Activated CD8-positive, alpha-beta memory T cell treated with anti-CD3 and anti-CD28 coated beads, Interleukin-2, amount 50 U/mL, for 4 hours (primary cell): Measurements from ENCODE around the gene SURF1.
"Not testable (repeated sequence)": the region's sequence is repeated elsewhere in the genome, so short reads cannot be mapped to it uniquely, and the experiment has no call there.

ENCODE experiments used
- DNase-seq: peaks from one replicate; pipeline ENCODE4 v3.0.0-alpha.2; 2020

SURF1 gene

DNA sequence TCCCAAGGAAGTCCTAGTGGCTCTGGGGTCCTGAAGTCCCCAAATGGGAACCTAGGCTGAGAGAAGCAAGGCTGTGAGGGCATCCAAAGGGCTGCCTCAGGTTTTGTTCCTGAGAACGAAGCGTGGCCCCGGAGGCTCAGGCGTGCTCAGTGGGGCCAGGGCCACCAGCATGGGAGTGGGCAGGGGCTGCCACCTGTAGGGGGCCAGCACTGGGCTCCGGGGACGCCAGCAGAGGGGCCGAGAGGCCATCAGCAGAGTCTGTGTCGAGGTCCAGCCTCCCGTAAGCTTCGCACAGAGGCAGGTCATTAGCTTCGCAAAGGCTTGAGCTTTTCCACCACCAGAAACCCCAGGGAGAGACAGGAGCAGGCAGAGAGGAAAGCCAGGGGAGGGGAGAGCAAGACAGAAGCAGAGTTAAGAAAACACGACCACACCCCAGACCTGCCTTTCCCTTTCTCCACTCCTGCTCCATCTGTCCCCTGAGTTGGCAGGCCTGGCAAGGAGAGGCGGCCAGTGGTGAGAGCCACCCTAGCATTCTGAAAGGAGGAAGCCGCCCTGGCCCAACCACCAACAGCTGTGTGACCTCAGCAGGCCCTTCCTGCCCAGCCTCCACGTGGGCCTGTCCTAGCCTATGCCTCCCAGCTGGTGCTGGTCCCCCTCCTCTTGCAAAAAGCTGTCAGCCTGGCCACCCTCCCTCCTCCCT, 14.8 kb downstream of the SURF1 start:
- no peak for DNase-seq

GRCh38 chr9:133340916-133341315, 15.4 kb downstream of the SURF1 start:
- DNase-seq: no peak

GRCh38 chr9:133340256-133340655, 16.0 kb downstream of the SURF1 start:
- no peak for DNase-seq

DNA sequence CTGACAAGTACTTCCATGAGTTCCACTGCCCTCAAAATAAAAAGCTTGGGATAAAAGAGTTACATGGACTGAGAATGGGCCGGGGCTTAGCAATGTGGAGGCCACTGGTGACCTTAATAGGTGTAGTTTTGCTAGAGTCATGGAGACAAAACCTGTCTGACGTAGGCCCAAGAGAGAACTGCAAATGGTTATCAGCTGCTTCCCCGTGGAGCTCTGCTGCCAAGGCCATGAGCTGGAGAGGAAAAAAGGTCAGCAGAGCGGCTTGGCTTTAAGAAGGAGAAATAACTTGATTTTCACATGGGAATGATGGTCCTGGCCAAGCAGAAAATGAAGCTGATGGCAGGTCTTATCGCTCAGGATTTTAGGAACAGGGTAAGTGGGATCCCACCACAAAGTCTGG, 16.6 kb downstream of the SURF1 start:
- no peak for DNase-seq

DNA sequence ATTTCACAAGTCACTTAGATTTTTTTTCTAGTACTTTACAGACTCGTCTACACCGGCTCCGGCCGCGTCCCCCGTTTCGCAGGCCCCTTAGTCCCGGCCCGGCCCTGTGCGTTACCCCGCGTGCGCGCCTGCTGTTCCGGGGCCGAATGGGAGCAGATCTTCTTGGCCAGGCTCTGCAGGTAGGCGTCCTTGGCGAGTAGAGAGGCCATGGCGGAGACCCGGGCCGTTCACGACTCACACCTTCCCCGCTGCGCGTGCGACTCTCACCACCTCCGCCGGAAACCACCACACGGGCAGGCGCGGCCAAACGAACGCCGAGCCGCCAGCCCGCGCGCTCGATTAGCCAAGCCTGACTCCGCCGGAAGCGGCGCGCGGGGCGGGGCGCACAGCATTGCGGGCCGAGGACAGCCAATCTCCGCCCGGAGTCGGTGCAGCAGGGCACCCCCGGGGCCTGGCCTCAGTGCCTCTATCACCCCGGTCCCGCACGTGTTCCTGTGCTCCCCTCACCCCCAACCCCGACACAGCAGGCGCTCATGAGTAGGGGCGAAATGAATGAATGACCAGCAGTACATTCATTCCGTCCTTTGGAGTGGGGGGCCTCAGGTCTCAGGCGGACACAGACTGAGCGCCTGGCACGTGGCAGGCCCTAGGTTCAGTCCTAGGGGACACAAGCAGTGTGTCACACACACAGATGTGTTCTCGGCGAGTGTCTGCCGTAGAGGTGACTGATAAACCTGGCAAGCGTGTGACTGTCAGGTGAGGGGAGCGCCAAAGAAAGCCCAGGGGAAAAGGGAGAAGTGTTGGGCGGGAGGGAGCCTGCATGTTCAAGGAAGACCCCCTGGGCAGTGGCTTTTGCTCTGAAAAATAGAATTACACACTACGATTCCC, 20.1 kb downstream of the SURF1 start, which contains the start of gene SURF6:
Gene SURF6 (minus strand): TSS at position 265 of the 888 bp plus-strand sequence. CDS start 56 bp downstream, at position 209.
- DNase-seq: peak; percentile 94

DNA sequence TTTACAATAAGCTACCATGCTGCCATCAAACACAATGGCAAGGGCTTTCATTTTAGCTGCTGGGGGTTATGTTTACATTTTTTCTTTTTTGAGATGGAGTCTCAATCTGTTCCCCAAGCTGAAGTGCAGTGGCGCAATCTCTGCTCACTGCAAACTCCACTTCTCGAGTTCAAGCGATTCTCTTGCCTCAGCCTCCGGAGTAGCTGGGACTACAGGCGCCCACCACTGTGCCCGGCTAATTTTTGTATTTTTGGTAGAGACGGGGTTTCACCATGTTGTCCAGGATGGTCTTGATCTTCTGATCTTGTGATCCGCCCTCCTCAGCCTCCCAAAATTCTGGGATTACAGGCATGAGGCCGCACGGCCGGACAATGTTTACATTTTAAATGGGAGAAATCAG, 21.4 kb downstream of the SURF1 start:
- not testable (repeated sequence) for DNase-seq

DNA sequence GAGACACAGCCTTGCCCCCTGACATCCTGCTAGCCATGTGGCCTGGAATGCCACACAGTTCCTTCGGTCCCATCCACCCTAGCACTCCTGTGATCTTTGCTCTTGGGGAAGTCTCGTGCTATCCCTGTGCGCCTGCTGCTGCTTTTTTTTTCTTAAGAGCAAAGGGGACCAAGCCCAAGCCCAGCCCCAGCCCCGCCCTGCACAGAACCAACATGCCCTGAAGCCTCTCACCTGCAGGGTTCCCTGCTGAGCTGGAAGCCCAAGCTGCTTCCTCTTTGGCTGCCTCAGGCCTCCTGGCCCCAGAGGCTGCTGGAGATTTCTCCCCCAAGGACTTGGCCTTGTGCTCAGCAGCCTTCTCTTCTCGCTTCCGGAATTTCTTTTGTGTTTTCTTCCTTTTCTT, 22.1 kb downstream of the SURF1 start:
- peak; percentile 10 for DNase-seq

- peak; percentile 13 for DNase-seq
Measured at GRCh38 chr9:133333566-133333965, 22.7 kb downstream of the SURF1 start.

DNA sequence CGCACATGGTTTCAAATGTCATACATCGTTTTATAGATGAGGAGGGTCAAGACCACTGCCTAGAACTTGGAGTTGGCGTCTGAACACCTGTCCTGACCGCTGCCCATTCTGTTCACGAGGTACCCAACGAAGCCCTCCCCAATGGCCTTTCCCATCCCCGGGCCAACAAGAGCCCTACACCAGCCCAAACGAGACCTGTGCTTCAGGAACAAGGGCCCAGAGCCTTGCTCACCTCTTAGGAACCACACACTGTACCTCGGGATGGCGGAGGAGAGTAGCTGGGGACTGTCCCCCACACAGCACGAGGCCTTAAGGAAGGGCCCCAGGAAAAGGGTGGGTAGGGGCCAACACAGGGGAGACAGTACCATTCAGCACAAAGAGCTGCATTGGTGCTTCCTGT, 23.3 kb downstream of the SURF1 start:
- no peak for DNase-seq

DNA sequence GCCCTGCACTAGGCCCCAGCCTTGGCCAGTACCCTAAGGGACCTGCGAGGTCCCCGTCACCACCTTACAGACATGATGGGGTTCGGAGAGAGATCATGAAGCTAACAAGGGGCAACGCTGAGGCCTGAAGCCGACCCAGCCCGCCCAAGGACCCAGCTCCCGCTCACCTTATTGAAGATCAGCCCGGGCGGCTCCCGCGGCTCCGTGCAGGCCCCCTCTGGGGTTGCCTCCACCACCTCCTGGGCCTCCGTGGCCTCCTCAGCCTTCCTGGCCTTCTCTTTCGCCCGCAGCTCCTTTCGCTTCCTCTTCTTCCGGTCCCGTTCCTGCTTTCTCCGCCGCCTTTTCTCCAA, 23.9 kb downstream of the SURF1 start:
- DNase-seq: no peak

GRCh38 chr9:133331641-133332380, 24.5 kb downstream of the SURF1 start:
- DNase-seq: no peak

- DNase-seq: no peak
Measured at GRCh38 chr9:133331221-133331620, 25.1 kb downstream of the SURF1 start.

- DNase-seq: not testable (repeated sequence)
Measured at GRCh38 chr9:133329306-133330156, 26.8 kb downstream of the SURF1 start.

DNA sequence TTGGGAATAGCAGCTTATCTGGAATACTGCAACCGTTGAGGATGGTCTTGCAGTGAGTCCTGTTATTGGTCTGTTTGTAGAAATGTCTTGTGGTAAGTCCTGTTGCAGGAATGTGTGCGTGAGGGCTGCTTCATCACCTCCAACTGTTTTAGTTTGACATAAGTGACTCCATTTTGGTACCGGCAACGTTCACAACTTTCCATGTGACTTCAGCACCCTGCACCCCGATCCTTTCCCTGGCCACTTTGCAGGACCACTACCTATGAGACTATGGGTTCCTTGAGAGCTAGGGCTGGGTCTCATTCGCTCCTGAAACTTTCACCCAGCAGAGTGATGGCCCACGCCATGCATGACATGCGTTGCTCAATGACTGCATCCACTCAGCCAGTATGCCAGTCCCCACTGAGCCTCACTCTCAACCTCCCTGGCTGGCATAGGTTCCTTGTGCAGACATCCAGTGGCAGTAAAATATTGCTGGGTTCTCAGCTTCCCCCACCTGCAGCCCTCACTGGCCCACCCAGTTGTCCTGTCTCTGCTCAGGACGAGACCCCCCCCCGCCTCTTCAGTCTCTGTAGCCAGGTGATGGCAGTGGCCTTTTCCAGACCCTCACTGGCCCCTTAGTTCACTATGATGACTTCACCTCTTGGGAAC, 28.3 kb downstream of the SURF1 start:
- no peak for DNase-seq

DNA sequence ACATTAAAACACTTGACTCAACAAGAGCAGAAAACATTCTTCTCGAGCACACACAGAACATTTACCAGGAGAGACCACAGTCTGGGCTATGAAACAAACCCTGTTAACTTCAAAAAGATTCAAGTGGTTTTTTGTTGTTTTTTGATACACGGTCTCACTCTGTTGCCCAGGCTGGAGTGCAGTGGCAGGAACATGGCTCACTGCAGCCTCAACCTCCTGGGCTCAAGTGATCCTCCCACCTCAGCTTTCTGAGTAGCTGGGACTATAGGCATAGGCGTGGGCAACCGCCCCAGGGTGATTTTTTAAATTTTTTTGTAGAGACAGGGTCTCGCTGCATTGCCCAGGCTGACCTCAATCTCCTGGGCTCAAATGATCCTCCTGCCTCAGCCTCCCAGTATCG, 29.3 kb downstream of the SURF1 start:
- not testable (repeated sequence) for DNase-seq

DNA sequence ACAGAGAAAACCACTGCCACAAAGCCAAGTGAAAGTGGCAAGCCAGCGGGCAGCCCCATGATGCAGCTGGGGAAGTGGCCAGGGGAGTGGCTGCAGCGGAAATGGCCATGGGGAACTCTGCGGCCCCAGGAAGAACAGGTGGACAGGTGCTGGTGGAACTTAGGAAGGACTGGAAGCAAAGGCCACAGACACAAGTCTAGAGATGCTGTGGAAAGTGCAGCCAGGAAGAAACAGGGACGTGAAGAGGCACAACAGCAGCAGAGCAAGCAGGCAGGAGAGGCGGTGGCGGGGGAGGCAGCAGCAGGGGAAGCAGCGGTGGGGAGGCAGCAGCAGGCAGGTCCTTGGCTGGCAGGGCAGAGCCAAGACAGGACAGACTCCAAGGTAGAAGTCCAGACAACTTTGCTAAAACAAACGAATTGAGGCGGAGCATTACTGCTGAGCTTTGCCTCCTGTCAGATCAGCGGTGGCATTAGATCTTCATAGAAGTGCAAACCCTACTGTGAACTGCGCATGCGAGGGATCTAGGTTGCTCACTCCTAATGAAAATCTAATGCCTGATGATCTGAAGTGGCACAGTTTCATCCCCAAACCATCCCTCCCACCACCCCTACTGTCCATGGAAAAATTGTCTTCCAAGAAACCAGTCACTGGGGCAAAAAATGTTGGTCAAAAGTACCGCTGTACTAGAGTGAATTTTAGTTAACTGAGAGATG, 32.1 kb downstream of the SURF1 start:
- DNase-seq: no peak

GRCh38 chr9:133323211-133323610, 33.1 kb downstream of the SURF1 start:
- DNase-seq: no peak

DNA sequence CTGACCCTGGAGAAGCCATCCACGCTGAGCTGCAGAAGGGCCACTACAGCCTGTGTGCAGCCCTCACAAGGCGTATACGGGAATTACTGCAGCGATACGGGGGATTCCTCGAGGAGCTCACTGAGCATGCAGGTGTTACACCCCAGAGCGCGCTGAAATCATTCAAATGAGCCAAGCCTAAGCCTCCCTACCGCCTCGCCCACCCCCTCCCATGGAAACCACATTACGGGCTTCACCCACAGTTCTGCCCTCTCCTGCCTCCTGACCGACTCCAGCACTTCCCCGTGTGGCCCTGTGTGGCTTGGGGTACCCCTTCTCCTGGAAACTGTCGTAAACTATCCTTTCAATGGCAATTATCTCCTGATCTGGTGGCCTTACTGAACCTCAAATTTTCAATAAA, 33.6 kb downstream of the SURF1 start:
- no peak for DNase-seq

DNA sequence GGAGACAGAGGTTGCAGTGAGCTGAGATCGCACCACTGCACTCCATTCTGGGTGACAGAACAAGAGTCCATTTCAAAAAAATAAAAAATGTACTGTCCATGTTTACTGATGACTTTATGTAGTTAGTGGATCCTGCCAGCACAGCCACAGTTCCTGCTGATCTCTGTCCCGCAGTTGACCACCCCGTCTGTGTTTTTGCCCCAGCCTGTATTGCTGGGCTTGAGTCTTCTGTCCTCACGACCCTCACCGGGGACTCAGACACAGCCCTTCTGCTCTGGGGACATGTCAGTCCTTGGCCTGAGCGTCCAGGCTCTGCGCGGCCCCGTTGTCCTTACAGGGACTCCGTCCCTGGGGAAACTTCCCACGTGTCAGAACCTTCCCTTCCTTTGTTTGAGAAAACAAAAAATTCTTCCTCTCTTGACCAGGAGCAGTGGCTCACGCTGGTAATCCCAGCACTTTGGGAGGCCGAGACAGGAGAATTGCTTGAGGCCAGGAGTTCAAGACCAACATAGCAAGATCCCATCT, 34.8 kb downstream of the SURF1 start:
- no peak for DNase-seq

DNA sequence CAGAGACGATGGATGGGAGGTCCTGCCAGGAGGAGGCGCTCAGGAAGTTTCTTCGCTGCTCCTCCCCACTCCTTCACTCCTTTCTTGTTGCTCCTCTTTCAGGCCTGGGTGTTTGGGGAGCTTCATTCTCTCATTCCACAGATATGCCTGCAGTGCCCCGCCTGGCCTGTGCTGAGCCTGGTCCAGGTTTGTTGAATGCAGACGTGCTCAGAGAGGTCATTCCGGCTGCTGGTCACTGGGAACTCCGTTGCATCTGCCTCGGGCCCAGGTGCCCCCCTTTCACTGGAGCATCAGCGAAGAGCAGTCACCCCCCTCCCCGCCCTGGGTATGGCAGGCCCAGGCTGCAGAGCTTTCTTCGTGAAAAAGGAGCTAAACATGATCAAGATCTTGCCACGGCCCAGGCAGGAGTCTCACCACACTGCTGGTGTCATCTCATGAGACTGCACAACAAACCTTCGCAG, 35.8 kb downstream of the SURF1 start:
- DNase-seq: no peak

GRCh38 chr9:133317551-133317950, 38.7 kb downstream of the SURF1 start:
- not testable (repeated sequence) for DNase-seq
